ENCODE measurements around the gene TBL1XR1.
A peak's percentile ranks its signal among the peaks of the same experiment; 100 is the strongest.

Gene TBL1XR1

DNA sequence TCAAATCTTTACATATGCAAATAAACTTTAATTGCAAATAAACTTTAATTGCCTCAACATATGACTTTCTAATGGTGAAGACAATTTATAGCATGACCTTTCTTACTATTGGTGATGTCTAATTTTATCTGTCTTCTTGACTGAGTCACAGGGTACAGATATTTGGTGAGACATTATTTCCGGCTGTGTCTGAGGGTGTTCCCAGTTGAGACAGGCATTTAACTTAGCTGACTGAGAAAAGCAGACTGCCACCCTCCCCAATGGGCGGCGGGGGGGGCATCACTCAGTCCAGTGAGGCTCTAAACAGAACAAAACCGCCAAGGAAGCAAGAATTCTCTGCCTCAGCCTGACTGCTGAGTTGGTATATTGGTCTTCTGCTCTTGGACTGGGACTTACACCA, 160.0 kb downstream of the TBL1XR1 start:
- TF ChIP-seq, protein P1, sequence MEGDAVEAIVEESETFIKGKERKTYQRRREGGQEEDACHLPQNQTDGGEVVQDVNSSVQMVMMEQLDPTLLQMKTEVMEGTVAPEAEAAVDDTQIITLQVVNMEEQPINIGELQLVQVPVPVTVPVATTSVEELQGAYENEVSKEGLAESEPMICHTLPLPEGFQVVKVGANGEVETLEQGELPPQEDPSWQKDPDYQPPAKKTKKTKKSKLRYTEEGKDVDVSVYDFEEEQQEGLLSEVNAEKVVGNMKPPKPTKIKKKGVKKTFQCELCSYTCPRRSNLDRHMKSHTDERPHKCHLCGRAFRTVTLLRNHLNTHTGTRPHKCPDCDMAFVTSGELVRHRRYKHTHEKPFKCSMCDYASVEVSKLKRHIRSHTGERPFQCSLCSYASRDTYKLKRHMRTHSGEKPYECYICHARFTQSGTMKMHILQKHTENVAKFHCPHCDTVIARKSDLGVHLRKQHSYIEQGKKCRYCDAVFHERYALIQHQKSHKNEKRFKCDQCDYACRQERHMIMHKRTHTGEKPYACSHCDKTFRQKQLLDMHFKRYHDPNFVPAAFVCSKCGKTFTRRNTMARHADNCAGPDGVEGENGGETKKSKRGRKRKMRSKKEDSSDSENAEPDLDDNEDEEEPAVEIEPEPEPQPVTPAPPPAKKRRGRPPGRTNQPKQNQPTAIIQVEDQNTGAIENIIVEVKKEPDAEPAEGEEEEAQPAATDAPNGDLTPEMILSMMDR (conservative IDR thresholded peaks at IDR 0.05; ENCODE audit: low read depth, low read length): no peak
- Histone ChIP-seq H3K36me3 (ENCODE audit: insufficient read depth) (no peaks in the 10 kb centered on the region; the same call in 1 of the 2 replicates), H3K79me2 (ENCODE audit: insufficient read depth, low read depth) (peaks cover 11% of the 10 kb centered on the region; the same call in 1 of the 2 replicates), H3K4me2 (no peak overlapping the region), H4K20me1 (ENCODE audit: insufficient read depth) (no peaks in the 10 kb centered on the region), H3K27ac (no peak overlapping the region), H3K27me3 (ENCODE audit: insufficient read depth, low read depth) (no peaks in the 10 kb centered on the region), H2AFZ (ENCODE audit: low read depth) (no peak overlapping the region), H3K9ac (no peak overlapping the region), H3K4me1 (ENCODE audit: low read depth, poor library complexity, severe bottlenecking) (peaks cover 32% of the 10 kb centered on the region), H3K4me3 (IDR thresholded peaks at IDR 0.05; ENCODE audit: insufficient read depth, low read depth, low read length) (no peak overlapping the region)

- no peaks in the 10 kb centered on the region for H4K20me1 ChIP-seq (ENCODE audit: insufficient read depth)
- H3K9ac ChIP-seq: no peak overlapping the region
- TF ChIP-seq, protein P1 (conservative IDR thresholded peaks at IDR 0.05; ENCODE audit: low read depth, low read length): no peak
- no peak overlapping the region for H3K4me3 ChIP-seq (IDR thresholded peaks at IDR 0.05; ENCODE audit: insufficient read depth, low read depth, low read length)
- no peaks in the 10 kb centered on the region for H3K27me3 ChIP-seq (ENCODE audit: insufficient read depth, low read depth)
- no peak overlapping the region for H2AFZ ChIP-seq (ENCODE audit: low read depth)
- H3K4me2 ChIP-seq: no peak overlapping the region
- H3K36me3 ChIP-seq (ENCODE audit: insufficient read depth): no peaks in the 10 kb centered on the region; the same call in 1 of the 2 replicates
- no peak overlapping the region for H3K27ac ChIP-seq
- peaks cover 16% of the 10 kb centered on the region for H3K4me1 ChIP-seq (ENCODE audit: low read depth, poor library complexity, severe bottlenecking)
- H3K79me2 ChIP-seq (ENCODE audit: insufficient read depth, low read depth): peaks cover 11% of the 10 kb centered on the region; the same call in 1 of the 2 replicates
Observed at GRCh38 chr3:177035676-177036075, 161.6 kb downstream of the TBL1XR1 start.

- no peak overlapping the region for H3K4me2 ChIP-seq
- H4K20me1 ChIP-seq (ENCODE audit: insufficient read depth): no peaks in the 10 kb centered on the region
- TF ChIP-seq, protein P1 (conservative IDR thresholded peaks at IDR 0.05; ENCODE audit: low read depth, low read length): no peak
- H3K27me3 ChIP-seq (ENCODE audit: insufficient read depth, low read depth): no peaks in the 10 kb centered on the region
- no peak overlapping the region for H3K9ac ChIP-seq
- peaks cover 6% of the 10 kb centered on the region; the same call in 1 of the 2 replicates for H3K79me2 ChIP-seq (ENCODE audit: insufficient read depth, low read depth)
- no peak overlapping the region for H3K27ac ChIP-seq
- H3K4me3 ChIP-seq (IDR thresholded peaks at IDR 0.05; ENCODE audit: insufficient read depth, low read depth, low read length): no peak overlapping the region
- no peaks in the 10 kb centered on the region; the same call in 1 of the 2 replicates for H3K36me3 ChIP-seq (ENCODE audit: insufficient read depth)
- peaks cover 9% of the 10 kb centered on the region for H3K4me1 ChIP-seq (ENCODE audit: low read depth, poor library complexity, severe bottlenecking)
- H2AFZ ChIP-seq (ENCODE audit: low read depth): no peak overlapping the region
Observed at GRCh38 chr3:177034832-177035475, 162.3 kb downstream of the TBL1XR1 start.

- Histone ChIP-seq H3K36me3 (ENCODE audit: insufficient read depth) (peaks cover 5% of the 10 kb centered on the region; the same call in 1 of the 2 replicates), H3K4me3 (IDR thresholded peaks at IDR 0.05; ENCODE audit: insufficient read depth, low read depth, low read length) (no peak overlapping the region), H3K27me3 (ENCODE audit: insufficient read depth, low read depth) (no peaks in the 10 kb centered on the region), H4K20me1 (ENCODE audit: insufficient read depth) (no peaks in the 10 kb centered on the region), H3K4me1 (ENCODE audit: low read depth, poor library complexity, severe bottlenecking) (peaks cover 16% of the 10 kb centered on the region), H3K27ac (0 out of 2 replicates have a peak overlapping the region, but pooled peaks have one; percentile 4), H3K9ac (no peak overlapping the region), H2AFZ (ENCODE audit: low read depth) (no peak overlapping the region), H3K4me2 (0 out of 2 replicates have a peak overlapping the region, but pooled peaks have one; percentile 29), H3K79me2 (ENCODE audit: insufficient read depth, low read depth) (0 out of 2 replicates have a peak, but pooled peaks cover 4% of the 10 kb centered on the region)
- TF ChIP-seq, protein P1 (conservative IDR thresholded peaks at IDR 0.05; ENCODE audit: low read depth, low read length): no peak
Observed at GRCh38 chr3:177026505-177027277, 170.6 kb downstream of the TBL1XR1 start.
